Liver (tissue), 3 donors: ENCODE results near the gene VSIR.

Experiments used
- EGR1 ChIP-seq, 2 donors: IDR thresholded peaks; 2 replicates each; pipeline ENCODE4 v1.6.1; 2016 to 2018; ENCODE audit warnings: antibody characterized with exemption in 2 of 2, low read depth in 2 of 2
- RAD21 ChIP-seq, 2 donors: IDR thresholded peaks; 2 replicates each; pipeline ENCODE4 v1.6.1; 2016; ENCODE audit warnings: antibody characterized with exemption in 2 of 2, mild to moderate bottlenecking in 2 of 2
- YY1 ChIP-seq: IDR thresholded peaks from 2 replicates; pipeline ENCODE4 v1.6.1; 2016; ENCODE audit warnings: antibody characterized with exemption, mild to moderate bottlenecking
- TF ChIP-seq, protein P1 (sequence below): fragments of 150-350 bp; IDR thresholded peaks from 2 replicates; pipeline ENCODE4 v1.5.1; 2017; ENCODE audit warnings: improper control_type of control experiment, low read depth, low read length; ENCODE audit not compliant: missing input control
- TF ChIP-seq, protein P2 (sequence below): IDR thresholded peaks from 2 replicates; pipeline ENCODE4 v1.6.1; 2016; ENCODE audit warnings: antibody characterized with exemption, mild to moderate bottlenecking
- donor health status: healthy.
- donor health status: healthy.

GRCh38 chr10:71801361-71801760, 28.0 kb upstream of the VSIR start:
- TF ChIP-seq, protein P1, sequence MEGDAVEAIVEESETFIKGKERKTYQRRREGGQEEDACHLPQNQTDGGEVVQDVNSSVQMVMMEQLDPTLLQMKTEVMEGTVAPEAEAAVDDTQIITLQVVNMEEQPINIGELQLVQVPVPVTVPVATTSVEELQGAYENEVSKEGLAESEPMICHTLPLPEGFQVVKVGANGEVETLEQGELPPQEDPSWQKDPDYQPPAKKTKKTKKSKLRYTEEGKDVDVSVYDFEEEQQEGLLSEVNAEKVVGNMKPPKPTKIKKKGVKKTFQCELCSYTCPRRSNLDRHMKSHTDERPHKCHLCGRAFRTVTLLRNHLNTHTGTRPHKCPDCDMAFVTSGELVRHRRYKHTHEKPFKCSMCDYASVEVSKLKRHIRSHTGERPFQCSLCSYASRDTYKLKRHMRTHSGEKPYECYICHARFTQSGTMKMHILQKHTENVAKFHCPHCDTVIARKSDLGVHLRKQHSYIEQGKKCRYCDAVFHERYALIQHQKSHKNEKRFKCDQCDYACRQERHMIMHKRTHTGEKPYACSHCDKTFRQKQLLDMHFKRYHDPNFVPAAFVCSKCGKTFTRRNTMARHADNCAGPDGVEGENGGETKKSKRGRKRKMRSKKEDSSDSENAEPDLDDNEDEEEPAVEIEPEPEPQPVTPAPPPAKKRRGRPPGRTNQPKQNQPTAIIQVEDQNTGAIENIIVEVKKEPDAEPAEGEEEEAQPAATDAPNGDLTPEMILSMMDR, result no peak
- TF ChIP-seq RAD21 (IDR thresholded peaks at IDR 0.05) (no peak), EGR1 (IDR thresholded peaks at IDR 0.05; ENCODE audit: low read depth in 2 of 2) (no peak), YY1 (no peak)
- TF ChIP-seq, protein P2, sequence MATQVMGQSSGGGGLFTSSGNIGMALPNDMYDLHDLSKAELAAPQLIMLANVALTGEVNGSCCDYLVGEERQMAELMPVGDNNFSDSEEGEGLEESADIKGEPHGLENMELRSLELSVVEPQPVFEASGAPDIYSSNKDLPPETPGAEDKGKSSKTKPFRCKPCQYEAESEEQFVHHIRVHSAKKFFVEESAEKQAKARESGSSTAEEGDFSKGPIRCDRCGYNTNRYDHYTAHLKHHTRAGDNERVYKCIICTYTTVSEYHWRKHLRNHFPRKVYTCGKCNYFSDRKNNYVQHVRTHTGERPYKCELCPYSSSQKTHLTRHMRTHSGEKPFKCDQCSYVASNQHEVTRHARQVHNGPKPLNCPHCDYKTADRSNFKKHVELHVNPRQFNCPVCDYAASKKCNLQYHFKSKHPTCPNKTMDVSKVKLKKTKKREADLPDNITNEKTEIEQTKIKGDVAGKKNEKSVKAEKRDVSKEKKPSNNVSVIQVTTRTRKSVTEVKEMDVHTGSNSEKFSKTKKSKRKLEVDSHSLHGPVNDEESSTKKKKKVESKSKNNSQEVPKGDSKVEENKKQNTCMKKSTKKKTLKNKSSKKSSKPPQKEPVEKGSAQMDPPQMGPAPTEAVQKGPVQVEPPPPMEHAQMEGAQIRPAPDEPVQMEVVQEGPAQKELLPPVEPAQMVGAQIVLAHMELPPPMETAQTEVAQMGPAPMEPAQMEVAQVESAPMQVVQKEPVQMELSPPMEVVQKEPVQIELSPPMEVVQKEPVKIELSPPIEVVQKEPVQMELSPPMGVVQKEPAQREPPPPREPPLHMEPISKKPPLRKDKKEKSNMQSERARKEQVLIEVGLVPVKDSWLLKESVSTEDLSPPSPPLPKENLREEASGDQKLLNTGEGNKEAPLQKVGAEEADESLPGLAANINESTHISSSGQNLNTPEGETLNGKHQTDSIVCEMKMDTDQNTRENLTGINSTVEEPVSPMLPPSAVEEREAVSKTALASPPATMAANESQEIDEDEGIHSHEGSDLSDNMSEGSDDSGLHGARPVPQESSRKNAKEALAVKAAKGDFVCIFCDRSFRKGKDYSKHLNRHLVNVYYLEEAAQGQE, result no peak
